ENCODE results near the gene CMTM1.

DNA sequence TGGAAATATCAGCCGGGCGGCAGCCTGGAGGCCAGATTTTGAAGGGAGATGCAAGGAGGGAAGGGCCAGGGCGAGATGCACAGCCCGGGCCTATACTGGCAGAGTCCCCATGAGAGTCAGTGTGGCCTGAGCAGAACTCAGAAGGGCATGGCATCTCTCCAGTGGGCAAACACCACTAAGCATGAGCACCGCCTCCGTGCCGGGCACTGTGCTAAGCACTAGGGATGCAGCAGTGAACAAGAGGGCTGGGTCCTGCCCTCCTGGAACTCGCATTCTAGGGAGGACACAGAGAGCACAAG, 49.8 kb upstream of the CMTM1 start:
- TF ChIP-seq ZFX (IDR thresholded peaks at IDR 0.05; ENCODE audit: borderline replicate concordance): no peak
- TF ChIP-seq, protein P1, sequence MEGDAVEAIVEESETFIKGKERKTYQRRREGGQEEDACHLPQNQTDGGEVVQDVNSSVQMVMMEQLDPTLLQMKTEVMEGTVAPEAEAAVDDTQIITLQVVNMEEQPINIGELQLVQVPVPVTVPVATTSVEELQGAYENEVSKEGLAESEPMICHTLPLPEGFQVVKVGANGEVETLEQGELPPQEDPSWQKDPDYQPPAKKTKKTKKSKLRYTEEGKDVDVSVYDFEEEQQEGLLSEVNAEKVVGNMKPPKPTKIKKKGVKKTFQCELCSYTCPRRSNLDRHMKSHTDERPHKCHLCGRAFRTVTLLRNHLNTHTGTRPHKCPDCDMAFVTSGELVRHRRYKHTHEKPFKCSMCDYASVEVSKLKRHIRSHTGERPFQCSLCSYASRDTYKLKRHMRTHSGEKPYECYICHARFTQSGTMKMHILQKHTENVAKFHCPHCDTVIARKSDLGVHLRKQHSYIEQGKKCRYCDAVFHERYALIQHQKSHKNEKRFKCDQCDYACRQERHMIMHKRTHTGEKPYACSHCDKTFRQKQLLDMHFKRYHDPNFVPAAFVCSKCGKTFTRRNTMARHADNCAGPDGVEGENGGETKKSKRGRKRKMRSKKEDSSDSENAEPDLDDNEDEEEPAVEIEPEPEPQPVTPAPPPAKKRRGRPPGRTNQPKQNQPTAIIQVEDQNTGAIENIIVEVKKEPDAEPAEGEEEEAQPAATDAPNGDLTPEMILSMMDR (IDR thresholded peaks at IDR 0.05): no peak
